ENCODE results near the gene FAM13C.

FAM13C gene

DNA sequence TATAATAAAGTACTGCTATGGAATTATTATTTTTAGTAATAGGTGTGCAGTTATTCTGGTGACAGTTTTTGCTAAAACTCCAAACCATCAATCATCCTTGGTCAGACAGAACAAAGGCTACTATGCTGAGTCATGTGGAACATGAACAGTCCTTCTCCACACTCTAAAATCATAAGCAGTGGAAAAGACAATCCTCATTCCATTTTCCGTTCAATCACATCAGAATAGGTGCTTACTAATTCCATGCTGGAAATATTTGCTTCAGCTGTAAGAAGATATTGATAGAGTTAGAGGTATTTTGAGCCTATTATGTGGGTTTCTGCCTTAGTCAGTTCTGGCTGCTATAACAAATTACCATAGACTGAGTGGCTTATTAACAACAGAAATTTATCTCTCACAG lies 82.9 kb downstream of the FAM13C start:
- no peak overlapping the region for H2AFZ ChIP-seq (ENCODE audit: low read depth, low read length)
- no peaks in the 10 kb centered on the region for H3K9me3 ChIP-seq (ENCODE audit: low read length)
- H3K4me1 ChIP-seq (ENCODE audit: insufficient read depth, low read length), result peaks cover 4% of the 10 kb centered on the region
- no peaks in the 10 kb centered on the region for H3K27me3 ChIP-seq (ENCODE audit: insufficient read depth, low read length)
- H3K4me3 ChIP-seq (ENCODE audit: low read length), result no peak overlapping the region
- H3K36me3 ChIP-seq (ENCODE audit: insufficient read depth, low read length), result no peaks in the 10 kb centered on the region

DNA sequence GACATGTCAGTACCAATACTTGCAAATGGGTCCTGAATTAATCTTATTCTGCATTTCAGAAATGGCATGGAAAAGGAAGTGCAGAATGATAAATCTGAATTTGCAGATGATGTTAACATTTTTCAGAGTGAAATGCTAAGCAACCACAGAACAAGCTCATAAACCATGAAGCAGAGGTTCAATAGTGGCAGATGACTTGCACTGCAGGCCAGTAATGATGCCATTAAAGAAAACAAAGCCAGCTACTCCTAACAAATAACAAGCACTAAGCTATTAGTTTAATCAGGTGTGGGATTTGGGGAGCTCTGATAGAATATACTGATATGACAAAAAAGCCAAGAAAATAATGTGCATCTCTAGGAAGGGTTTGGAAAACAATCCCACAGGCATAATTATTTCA lies 85.4 kb downstream of the FAM13C start:
- no peaks in the 10 kb centered on the region for H3K36me3 ChIP-seq (ENCODE audit: insufficient read depth, low read length)
- no peaks in the 10 kb centered on the region for H3K9me3 ChIP-seq (ENCODE audit: low read length)
- H2AFZ ChIP-seq (ENCODE audit: low read depth, low read length), result no peak overlapping the region
- H3K4me1 ChIP-seq (ENCODE audit: insufficient read depth, low read length), result no peaks in the 10 kb centered on the region
- H3K4me3 ChIP-seq (ENCODE audit: low read length), result no peak overlapping the region
- no peaks in the 10 kb centered on the region for H3K27me3 ChIP-seq (ENCODE audit: insufficient read depth, low read length)

DNA sequence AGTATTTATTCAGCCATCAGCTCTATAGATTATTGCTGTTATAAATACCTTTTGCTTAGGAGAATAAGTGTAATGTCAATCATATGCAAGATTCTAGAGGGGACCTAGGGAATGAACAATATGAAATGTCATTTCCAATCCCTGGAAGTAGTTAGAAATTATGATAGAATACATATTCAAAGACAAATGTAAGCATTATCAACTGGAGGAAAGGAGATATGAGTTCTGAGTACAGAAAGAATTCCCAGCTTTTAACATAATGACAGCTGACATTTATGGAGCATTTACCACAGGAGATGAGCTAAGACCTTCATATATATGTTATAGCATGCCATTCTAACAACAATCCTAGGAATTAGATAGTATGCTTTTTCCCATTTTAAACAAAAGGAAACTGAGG lies 86.2 kb downstream of the FAM13C start:
- Histone ChIP-seq H2AFZ (ENCODE audit: low read depth, low read length) (no peak overlapping the region), H3K27me3 (ENCODE audit: insufficient read depth, low read length) (no peaks in the 10 kb centered on the region), H3K4me3 (ENCODE audit: low read length) (no peak overlapping the region), H3K4me1 (ENCODE audit: insufficient read depth, low read length) (no peaks in the 10 kb centered on the region), H3K36me3 (ENCODE audit: insufficient read depth, low read length) (no peaks in the 10 kb centered on the region), H3K9me3 (ENCODE audit: low read length) (no peaks in the 10 kb centered on the region)

DNA sequence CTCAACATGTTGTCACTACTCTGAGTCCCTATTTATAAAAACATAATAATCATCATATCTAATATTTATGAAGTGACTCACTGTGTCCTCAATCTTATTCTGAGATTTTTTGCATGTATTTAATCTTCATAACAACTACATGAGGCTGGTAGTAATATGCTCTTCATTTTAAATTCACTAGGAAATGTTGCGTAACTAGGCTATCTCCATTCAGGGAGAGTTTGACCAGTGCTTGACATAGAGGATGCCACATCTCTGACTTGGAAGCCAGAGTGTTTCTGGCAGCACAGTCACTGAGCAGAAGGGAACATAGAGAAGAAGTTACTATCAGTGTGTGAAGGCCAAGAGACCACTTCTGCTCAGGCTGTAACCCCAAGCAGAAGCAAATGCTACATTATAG lies 88.9 kb downstream of the FAM13C start:
- Histone ChIP-seq H3K9me3 (ENCODE audit: low read length) (no peaks in the 10 kb centered on the region), H3K36me3 (ENCODE audit: insufficient read depth, low read length) (no peaks in the 10 kb centered on the region), H3K4me1 (ENCODE audit: insufficient read depth, low read length) (no peaks in the 10 kb centered on the region), H3K27me3 (ENCODE audit: insufficient read depth, low read length) (no peaks in the 10 kb centered on the region), H3K4me3 (ENCODE audit: low read length) (no peak overlapping the region), H2AFZ (ENCODE audit: low read depth, low read length) (no peak overlapping the region)

DNA sequence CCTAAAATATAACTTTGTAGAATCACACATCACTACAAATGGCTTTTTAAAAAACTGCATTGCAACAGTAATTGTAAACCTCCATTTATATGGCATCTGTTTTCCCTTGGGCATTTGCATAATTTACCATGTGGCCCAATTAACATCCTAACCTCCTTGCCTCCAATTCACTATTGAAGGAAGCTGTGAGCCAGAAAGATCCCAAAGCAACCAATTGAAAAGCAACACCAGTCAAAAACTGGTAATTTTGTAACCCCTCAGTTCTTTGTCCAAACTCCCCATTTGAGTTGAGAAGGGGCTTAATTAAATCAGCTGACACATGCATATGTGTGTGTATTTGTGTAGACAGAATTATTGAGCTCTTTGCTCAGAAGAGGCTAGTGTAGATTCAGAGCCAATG lies 90.3 kb downstream of the FAM13C start:
- H3K27me3 ChIP-seq (ENCODE audit: insufficient read depth, low read length), result no peaks in the 10 kb centered on the region
- no peaks in the 10 kb centered on the region for H3K4me1 ChIP-seq (ENCODE audit: insufficient read depth, low read length)
- H3K9me3 ChIP-seq (ENCODE audit: low read length), result no peaks in the 10 kb centered on the region
- no peak overlapping the region for H2AFZ ChIP-seq (ENCODE audit: low read depth, low read length)
- H3K4me3 ChIP-seq (ENCODE audit: low read length), result no peak overlapping the region
- no peaks in the 10 kb centered on the region for H3K36me3 ChIP-seq (ENCODE audit: insufficient read depth, low read length)

DNA sequence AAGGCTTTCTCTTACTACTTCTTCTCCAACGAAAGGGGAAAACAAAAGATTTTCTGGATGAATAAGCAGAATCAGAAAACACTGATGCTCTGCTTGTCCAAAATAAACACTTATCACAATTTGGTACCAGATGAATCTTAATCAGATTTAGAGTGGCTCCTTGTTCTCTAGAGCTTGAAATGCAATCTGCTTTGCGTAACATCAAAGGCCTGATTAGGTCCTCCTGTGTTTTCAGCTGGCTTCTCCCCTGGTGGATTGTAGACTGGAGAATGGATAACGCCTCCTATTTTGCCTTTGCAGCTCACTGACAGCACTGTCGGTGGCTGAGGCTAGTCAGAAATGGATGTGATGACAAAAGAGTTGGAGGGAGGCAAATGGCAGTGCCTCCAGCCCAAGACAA lies 91.2 kb downstream of the FAM13C start:
- H3K9me3 ChIP-seq (ENCODE audit: low read length), result no peaks in the 10 kb centered on the region

DNA sequence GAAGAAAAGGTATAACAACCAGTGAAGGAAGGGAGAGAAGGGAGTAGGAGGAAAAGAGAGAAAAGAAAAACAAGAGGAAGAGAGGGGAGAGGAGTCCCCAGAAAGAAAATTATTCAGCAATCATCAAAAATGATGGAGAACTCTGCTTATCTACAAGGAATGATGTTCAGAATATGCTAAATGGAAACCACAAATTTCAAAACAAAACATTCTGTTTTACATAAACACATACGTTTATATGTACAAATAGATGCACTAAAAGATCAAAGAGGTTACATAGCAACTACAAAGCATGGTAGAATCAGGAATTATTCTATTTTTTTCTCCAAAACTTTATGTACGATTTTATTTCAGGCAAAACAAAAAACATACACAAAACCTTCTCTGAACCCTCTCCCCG lies 91.9 kb downstream of the FAM13C start:
- no peaks in the 10 kb centered on the region for H3K4me1 ChIP-seq (ENCODE audit: insufficient read depth, low read length)
- H3K27me3 ChIP-seq (ENCODE audit: insufficient read depth, low read length), result no peaks in the 10 kb centered on the region
- H3K9me3 ChIP-seq (ENCODE audit: low read length), result no peaks in the 10 kb centered on the region
- H3K4me3 ChIP-seq (ENCODE audit: low read length), result no peak overlapping the region
- H2AFZ ChIP-seq (ENCODE audit: low read depth, low read length), result no peak overlapping the region
- no peaks in the 10 kb centered on the region for H3K36me3 ChIP-seq (ENCODE audit: insufficient read depth, low read length)

More for the DNA sequence above, 91.2 kb downstream of the FAM13C start:
- no peak overlapping the region for H2AFZ ChIP-seq (ENCODE audit: low read depth, low read length)
- no peaks in the 10 kb centered on the region for H3K4me1 ChIP-seq (ENCODE audit: insufficient read depth, low read length)
- H3K4me3 ChIP-seq (ENCODE audit: low read length), result no peak overlapping the region
- H3K27me3 ChIP-seq (ENCODE audit: insufficient read depth, low read length), result no peaks in the 10 kb centered on the region
- no peaks in the 10 kb centered on the region for H3K36me3 ChIP-seq (ENCODE audit: insufficient read depth, low read length)

DNA sequence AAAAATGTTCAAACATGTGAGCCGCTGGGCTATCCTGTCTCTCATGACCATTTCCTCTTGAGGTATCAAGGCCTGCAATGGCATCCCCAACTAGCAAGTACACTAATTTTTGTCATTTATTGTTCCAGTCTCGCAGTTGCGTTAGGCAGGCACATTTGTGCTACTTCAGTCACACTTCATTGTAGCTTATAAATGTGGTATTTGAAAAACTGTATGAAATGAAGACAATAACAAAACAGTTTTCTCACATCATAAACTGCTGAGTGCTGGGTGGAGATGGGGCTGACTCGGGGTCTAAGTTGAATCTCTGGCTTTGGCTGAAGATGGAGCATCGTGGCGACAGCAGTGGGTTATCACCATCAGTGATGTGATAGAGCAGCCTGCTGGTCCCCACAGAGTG lies 92.7 kb downstream of the FAM13C start:
- H3K27me3 ChIP-seq (ENCODE audit: insufficient read depth, low read length), result no peaks in the 10 kb centered on the region
- H3K4me1 ChIP-seq (ENCODE audit: insufficient read depth, low read length), result no peaks in the 10 kb centered on the region
- H3K9me3 ChIP-seq (ENCODE audit: low read length), result no peaks in the 10 kb centered on the region
- no peak overlapping the region for H3K4me3 ChIP-seq (ENCODE audit: low read length)
- no peaks in the 10 kb centered on the region for H3K36me3 ChIP-seq (ENCODE audit: insufficient read depth, low read length)
- H2AFZ ChIP-seq (ENCODE audit: low read depth, low read length), result no peak overlapping the region

DNA sequence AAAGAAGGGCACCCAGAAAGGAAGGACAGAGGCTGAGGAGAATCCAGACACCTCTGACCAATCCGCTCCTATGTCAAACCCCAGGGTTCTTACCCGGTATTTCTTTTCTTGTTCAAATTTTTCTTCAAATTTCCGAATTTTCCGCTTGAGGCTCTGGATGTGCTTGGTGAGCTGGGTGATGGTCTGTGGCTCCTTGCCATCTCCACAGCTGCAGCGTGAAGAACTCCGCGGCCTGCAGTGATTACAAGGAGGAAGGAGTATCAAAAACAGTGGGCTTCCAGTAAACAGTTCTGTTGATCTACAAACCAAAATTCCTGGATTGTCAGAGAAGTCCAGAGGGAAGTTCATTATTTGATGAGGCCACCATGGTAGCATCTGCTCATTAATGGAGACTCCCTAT lies 93.9 kb downstream of the FAM13C start:
- no peaks in the 10 kb centered on the region for H3K4me1 ChIP-seq (ENCODE audit: insufficient read depth, low read length)
- H3K27me3 ChIP-seq (ENCODE audit: insufficient read depth, low read length), result no peaks in the 10 kb centered on the region
- no peaks in the 10 kb centered on the region for H3K36me3 ChIP-seq (ENCODE audit: insufficient read depth, low read length)
- H2AFZ ChIP-seq (ENCODE audit: low read depth, low read length), result no peak overlapping the region
- H3K9me3 ChIP-seq (ENCODE audit: low read length), result no peaks in the 10 kb centered on the region
- no peak overlapping the region for H3K4me3 ChIP-seq (ENCODE audit: low read length)

DNA sequence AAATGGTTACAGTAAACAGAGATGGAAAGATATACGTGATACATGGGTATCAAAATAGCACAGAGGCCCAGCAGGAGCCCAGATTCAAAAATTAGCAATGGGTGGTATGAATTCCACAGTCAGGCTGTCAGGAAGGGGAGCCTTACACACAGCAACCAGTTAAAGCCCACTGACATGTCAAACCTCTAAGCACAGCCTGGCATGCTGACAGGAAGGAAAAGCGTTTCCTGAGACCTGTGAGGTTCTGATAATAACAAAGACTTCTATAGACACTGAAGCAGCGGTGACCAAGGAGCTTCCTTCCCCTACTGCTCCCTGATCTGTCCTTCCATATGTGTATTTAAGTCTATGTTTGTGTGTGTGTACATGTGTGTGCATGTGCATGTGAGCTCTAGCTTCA lies 96.0 kb downstream of the FAM13C start:
- Histone ChIP-seq H3K4me3 (ENCODE audit: low read length) (no peak overlapping the region), H3K4me1 (ENCODE audit: insufficient read depth, low read length) (no peaks in the 10 kb centered on the region), H3K36me3 (ENCODE audit: insufficient read depth, low read length) (no peaks in the 10 kb centered on the region), H3K9me3 (ENCODE audit: low read length) (no peaks in the 10 kb centered on the region), H3K27me3 (ENCODE audit: insufficient read depth, low read length) (no peaks in the 10 kb centered on the region), H2AFZ (ENCODE audit: low read depth, low read length) (no peak overlapping the region)

DNA sequence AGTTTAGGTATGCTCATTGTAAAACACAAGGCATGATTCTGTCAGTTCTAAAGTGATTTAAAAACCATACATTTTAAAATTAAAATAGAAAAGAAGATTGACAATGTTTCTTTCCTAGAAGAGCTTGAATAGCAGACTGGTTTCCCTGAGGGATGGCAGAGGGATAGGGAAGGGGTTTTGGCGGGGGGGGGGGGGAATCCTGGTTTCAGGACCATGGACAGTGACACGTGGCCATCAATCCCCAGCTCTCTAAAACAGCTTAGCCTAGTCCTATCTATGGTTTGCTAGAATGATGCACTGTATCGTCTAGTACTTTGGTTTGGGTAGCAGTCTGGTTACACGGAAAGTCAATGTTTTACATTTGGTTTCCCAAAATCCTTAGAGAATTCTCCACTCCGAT lies 97.2 kb downstream of the FAM13C start:
- Histone ChIP-seq H2AFZ (ENCODE audit: low read depth, low read length) (no peak overlapping the region), H3K27me3 (ENCODE audit: insufficient read depth, low read length) (no peaks in the 10 kb centered on the region), H3K4me1 (ENCODE audit: insufficient read depth, low read length) (no peaks in the 10 kb centered on the region), H3K9me3 (ENCODE audit: low read length) (no peaks in the 10 kb centered on the region), H3K4me3 (ENCODE audit: low read length) (no peak overlapping the region), H3K36me3 (ENCODE audit: insufficient read depth, low read length) (no peaks in the 10 kb centered on the region)

DNA sequence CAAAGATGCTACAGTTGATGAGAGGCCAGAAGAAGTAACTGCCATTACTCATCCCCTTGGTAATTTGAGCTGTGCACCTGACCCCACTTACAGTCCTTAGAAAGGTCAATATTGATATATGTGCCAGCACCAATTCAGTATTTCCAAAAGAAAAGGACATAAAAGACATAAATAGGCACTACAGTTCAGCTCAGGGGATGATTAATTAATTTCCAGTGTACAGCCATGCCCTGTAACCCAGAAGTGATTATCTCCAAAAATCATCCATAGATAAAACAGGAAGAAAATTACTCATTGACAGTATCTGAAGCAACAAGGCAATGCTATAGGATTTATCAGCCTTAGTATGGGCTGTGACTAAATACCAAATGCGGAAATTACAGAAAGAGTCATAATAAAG lies 103.5 kb downstream of the FAM13C start:
- H3K4me1 ChIP-seq (ENCODE audit: insufficient read depth, low read length), result no peaks in the 10 kb centered on the region
- H3K4me3 ChIP-seq (ENCODE audit: low read length), result no peak overlapping the region
- no peak overlapping the region for H2AFZ ChIP-seq (ENCODE audit: low read depth, low read length)
- no peaks in the 10 kb centered on the region for H3K27me3 ChIP-seq (ENCODE audit: insufficient read depth, low read length)
- no peaks in the 10 kb centered on the region for H3K36me3 ChIP-seq (ENCODE audit: insufficient read depth, low read length)
- no peaks in the 10 kb centered on the region for H3K9me3 ChIP-seq (ENCODE audit: low read length)

DNA sequence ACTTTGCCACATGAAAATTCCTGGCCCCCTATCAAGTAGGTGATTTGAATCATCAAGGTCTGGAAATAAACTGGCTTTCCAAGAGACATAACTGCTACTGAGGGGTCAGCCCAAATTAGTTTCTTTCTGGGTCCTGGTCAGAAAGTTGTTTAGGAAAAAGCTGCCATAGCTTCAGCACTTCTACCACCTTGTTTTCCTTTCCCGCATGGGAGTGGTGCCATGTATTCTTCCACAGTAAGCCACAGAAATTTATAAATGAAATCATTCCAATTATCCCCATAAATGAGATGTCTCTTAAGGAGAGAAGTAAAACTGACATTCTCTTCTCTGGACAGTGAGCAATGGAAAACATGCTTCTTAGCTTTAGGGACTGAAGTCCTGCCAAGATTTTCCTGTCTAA lies 105.1 kb downstream of the FAM13C start:
- no peaks in the 10 kb centered on the region for H3K36me3 ChIP-seq (ENCODE audit: insufficient read depth, low read length)
- no peaks in the 10 kb centered on the region for H3K27me3 ChIP-seq (ENCODE audit: insufficient read depth, low read length)
- H3K4me3 ChIP-seq (ENCODE audit: low read length), result no peak overlapping the region
- H3K4me1 ChIP-seq (ENCODE audit: insufficient read depth, low read length), result no peaks in the 10 kb centered on the region
- no peak overlapping the region for H2AFZ ChIP-seq (ENCODE audit: low read depth, low read length)
- no peaks in the 10 kb centered on the region for H3K9me3 ChIP-seq (ENCODE audit: low read length)

DNA sequence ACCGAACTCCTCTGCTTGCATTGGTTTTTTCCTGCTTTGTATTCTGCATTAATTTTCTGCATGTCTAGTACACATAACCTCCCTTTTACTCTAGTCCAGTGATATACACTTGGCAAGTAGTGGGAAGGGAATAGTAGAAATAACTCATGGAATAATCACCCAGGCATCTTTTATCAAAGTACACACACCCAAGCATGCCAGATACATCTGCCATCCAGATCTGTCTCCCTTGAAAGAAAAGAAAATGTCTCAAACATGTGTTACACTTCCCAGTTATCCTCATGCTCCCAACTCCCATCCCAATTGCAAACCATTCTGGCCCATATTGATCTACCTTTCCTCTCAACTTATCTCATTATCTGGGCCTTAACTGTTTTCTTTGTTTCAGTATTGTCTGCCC lies 106.9 kb downstream of the FAM13C start:
- H3K36me3 ChIP-seq (ENCODE audit: insufficient read depth, low read length), result peaks cover 3% of the 10 kb centered on the region
- no peaks in the 10 kb centered on the region for H3K9me3 ChIP-seq (ENCODE audit: low read length)
- H3K4me3 ChIP-seq (ENCODE audit: low read length), result no peak overlapping the region
- H2AFZ ChIP-seq (ENCODE audit: low read depth, low read length), result no peak overlapping the region
- H3K27me3 ChIP-seq (ENCODE audit: insufficient read depth, low read length), result no peaks in the 10 kb centered on the region
- no peaks in the 10 kb centered on the region for H3K4me1 ChIP-seq (ENCODE audit: insufficient read depth, low read length)
